H1 (cell line): Measurements from ENCODE around the gene RNU4-1. TPM values are rescaled to one million over a fixed set of nuclear protein-coding genes. Genes with fewer than 3 reads are reported as not detected.

Experiments used
- CTCF ChIA-PET: fragments of 300-600 bp; sonication (Branson Sonifier 250); formaldehyde crosslinking; loops from one replicate; lab custom pipeline; 2021; ENCODE audit not compliant: partially characterized antibody; lab: Charles Lee
- POLR2A ChIA-PET: fragments of 300-600 bp; sonication (Branson Sonifier 250); formaldehyde crosslinking; loops from one replicate; lab custom pipeline; 2021; ENCODE audit warnings: inconsistent platforms; ENCODE audit not compliant: partially characterized antibody; lab: Charles Lee
- DNase-seq, 2 experiments: peaks; one replicate each; pipeline versions ENCODE4 v3.0.0 to v3.0.0-alpha.2; 2010 to 2022; ENCODE audit warnings: low spot score in 2 of 2, low read depth in 1 of 2, mixed read lengths in 1 of 2
- FAIRE-seq: peaks from 2 replicates; lab custom pipeline; 2011; peaks lifted over from hg19 to GRCh38; lab: Jason Lieb, UNC
- H2AFZ ChIP-seq: 2 replicates; pipeline ENCODE4 v1.8.1; 2012; ENCODE audit warnings: low read length, inconsistent platforms
- H2AK5ac ChIP-seq: 2 replicates; pipeline ENCODE4 v1.6.1; 2013; ENCODE audit warnings: low read depth, low read length
- H2BK120ac ChIP-seq: replicated peaks from 2 replicates; pipeline ENCODE3; 2013; ENCODE audit warnings: low read depth, low read length, inconsistent platforms
- H2BK12ac ChIP-seq: 2 replicates; pipeline ENCODE4 v1.6.1; 2013; ENCODE audit warnings: low read depth, low read length
- H2BK15ac ChIP-seq: 2 replicates; pipeline ENCODE4 v1.6.1; 2013; ENCODE audit warnings: low read length
- H2BK20ac ChIP-seq: 2 replicates; pipeline ENCODE4 v1.6.1; 2013; ENCODE audit warnings: low read length
- H2BK5ac ChIP-seq: 2 replicates; pipeline ENCODE4 v1.6.1; 2013; ENCODE audit warnings: low read depth, low read length
- H3K14ac ChIP-seq: 2 replicates; pipeline ENCODE4 v1.6.1; 2013; ENCODE audit warnings: inconsistent platforms; ENCODE audit not compliant: insufficient read length
- H3K18ac ChIP-seq: 2 replicates; pipeline ENCODE4 v1.6.1; 2013; ENCODE audit warnings: low read length; ENCODE audit errors: extremely low read depth
- H3K23ac ChIP-seq: 2 replicates; pipeline ENCODE4 v1.6.1; 2013; ENCODE audit warnings: inconsistent platforms; ENCODE audit not compliant: insufficient read length
- H3K23me2 ChIP-seq: 2 replicates; pipeline ENCODE4 v1.6.1; 2013; ENCODE audit warnings: low read depth, low read length
- H3K27ac ChIP-seq: 2 replicates; pipeline ENCODE4 v1.6.1; 2011; ENCODE audit warnings: low read depth, low read length, inconsistent platforms
- H3K27me3 ChIP-seq, 4 experiments: replicated peaks in 1 of 4; 1 replicate in 1 of 4; 2 replicates in 3 of 4; pipeline versions ENCODE4 v1.6.1 to v1.8.1; 2011 to 2013; ENCODE audit warnings: low read length in 3 of 4, mild to moderate bottlenecking in 3 of 4, inconsistent platforms in 2 of 4, mixed read lengths in 2 of 4, moderate library complexity in 1 of 4; ENCODE audit not compliant: control insufficient read depth in 3 of 4, insufficient read depth in 3 of 4; ENCODE audit errors: extremely low read depth in 1 of 4
- H3K36me3 ChIP-seq, 4 experiments: 2 replicates each; pipeline versions ENCODE4 v1.6.1 to v1.8.1; 2011 to 2013; ENCODE audit warnings: mild to moderate bottlenecking in 4 of 4, low read length in 3 of 4, moderate library complexity in 2 of 4, control low read depth in 1 of 4, inconsistent platforms in 1 of 4; ENCODE audit not compliant: insufficient read depth in 4 of 4, control insufficient read depth in 2 of 4
- H3K4ac ChIP-seq: replicated peaks from 2 replicates; pipeline ENCODE3; 2013; ENCODE audit warnings: low read length, low read depth, mixed read lengths, inconsistent platforms; ENCODE audit not compliant: insufficient read length
- H3K4me1 ChIP-seq, 4 experiments: replicated peaks in 1 of 4; 1 replicate in 1 of 4; 2 replicates in 3 of 4; pipeline versions ENCODE4 v1.6.1 to v1.8.1; 2011 to 2013; ENCODE audit warnings: low read length in 3 of 4, inconsistent platforms in 2 of 4, mixed read lengths in 1 of 4; ENCODE audit not compliant: insufficient read depth in 4 of 4, control insufficient read depth in 3 of 4
- H3K4me2 ChIP-seq, 2 experiments: 2 replicates each; pipeline versions ENCODE4 v1.6.1 to v1.8.1; 2011 to 2013; ENCODE audit warnings: low read depth in 2 of 2, low read length in 2 of 2, control low read depth in 1 of 2, inconsistent platforms in 1 of 2, mild to moderate bottlenecking in 1 of 2; ENCODE audit not compliant: insufficient read depth in 1 of 2
- H3K4me3 ChIP-seq, 4 experiments: fragments of 200-600, 300-600 bp in 1 of 4; sonication (generic), shearing (Covaris generic), sonication (Bioruptor Twin) in 1 of 4; 2 replicates each; pipeline versions ENCODE4 v1.5.1 to v1.8.1; 2011 to 2016; ENCODE audit warnings: low read length in 4 of 4, low read depth in 3 of 4, control low read depth in 2 of 4, inconsistent platforms in 2 of 4, mild to moderate bottlenecking in 2 of 4, mixed read lengths in 1 of 4, moderate library complexity in 1 of 4; ENCODE audit not compliant: insufficient read depth in 2 of 4; ENCODE audit errors: extremely low read depth in 1 of 4
- H3K56ac ChIP-seq: replicated peaks from 2 replicates; pipeline ENCODE3; 2013; ENCODE audit warnings: low read depth, mild to moderate bottlenecking, mixed read lengths, low read length, inconsistent platforms; ENCODE audit not compliant: insufficient read length
- H3K79me1 ChIP-seq: 2 replicates; pipeline ENCODE4 v1.6.1; 2013; ENCODE audit warnings: low read depth, low read length, control low read depth
- H3K79me2 ChIP-seq, 2 experiments: 2 replicates each; pipeline versions ENCODE4 v1.6.1 to v1.8.1; 2012 to 2013; ENCODE audit warnings: low read length in 2 of 2, mild to moderate bottlenecking in 2 of 2, inconsistent platforms in 1 of 2; ENCODE audit not compliant: insufficient read depth in 2 of 2, control insufficient read depth in 1 of 2
- H3K9ac ChIP-seq, 4 experiments: replicated peaks in 1 of 4; 1 replicate in 1 of 4; 2 replicates in 3 of 4; pipeline versions ENCODE4 v1.6.1 to v1.8.1; 2011 to 2013; ENCODE audit warnings: low read depth in 3 of 4, low read length in 3 of 4, control low read depth in 2 of 4, mild to moderate bottlenecking in 2 of 4, moderate library complexity in 2 of 4, inconsistent platforms in 1 of 4; ENCODE audit errors: extremely low read depth in 1 of 4
- H3K9me3 ChIP-seq, 2 experiments: 2 replicates each; pipeline versions ENCODE4 v1.6.1 to v1.8.1; 2012 to 2013; ENCODE audit warnings: mild to moderate bottlenecking in 2 of 2, moderate library complexity in 2 of 2, control low read depth in 1 of 2, inconsistent platforms in 1 of 2, low read depth in 1 of 2, low read length in 1 of 2, mixed read lengths in 1 of 2; ENCODE audit not compliant: insufficient read depth in 2 of 2
- H4K20me1 ChIP-seq, 2 experiments: replicated peaks in 1 of 2; 2 replicates each; pipeline versions ENCODE3 to v1.8.1; 2011 to 2013; ENCODE audit warnings: inconsistent platforms in 2 of 2, low read length in 2 of 2, mild to moderate bottlenecking in 1 of 2; ENCODE audit not compliant: insufficient read depth in 2 of 2, control insufficient read depth in 1 of 2
- H4K5ac ChIP-seq: 2 replicates; pipeline ENCODE4 v1.6.1; 2013; ENCODE audit warnings: low read length, low read depth, mixed read lengths, inconsistent platforms; ENCODE audit not compliant: insufficient read length
- H4K8ac ChIP-seq: 2 replicates; pipeline ENCODE4 v1.8.0; 2013; ENCODE audit warnings: mild to moderate bottlenecking, moderate library complexity, low read length, inconsistent platforms; ENCODE audit not compliant: insufficient read depth; ENCODE audit errors: extremely low read depth
- H4K91ac ChIP-seq: replicated peaks from 2 replicates; pipeline ENCODE3; 2013; ENCODE audit warnings: low read length, mixed read lengths, inconsistent platforms; ENCODE audit not compliant: insufficient read length
- ASH2L ChIP-seq: fragments of 200-600, 300-600 bp; sonication (generic); IDR thresholded peaks from one replicate; pipeline ENCODE4 v1.7.1; 2017; ENCODE audit warnings: low read length
- BCL11A ChIP-seq, 2 experiments: IDR thresholded peaks; one replicate each; pipeline ENCODE4 v1.6.1; 2011; ENCODE audit warnings: low read depth in 2 of 2, low read length in 2 of 2, mild to moderate bottlenecking in 2 of 2
- KDM4A ChIP-seq: IDR thresholded peaks from one replicate; pipeline ENCODE4 v1.7.1; 2012; ENCODE audit warnings: low read depth, mild to moderate bottlenecking, moderate library complexity, low read length, inconsistent platforms; ENCODE audit not compliant: severe bottlenecking
- KDM5A ChIP-seq: fragments of 200-600 bp; IDR thresholded peaks from 2 replicates; pipeline ENCODE4 v1.7.1; 2012; ENCODE audit warnings: mild to moderate bottlenecking, low read length, inconsistent platforms, mixed read lengths
- MAFK ChIP-seq: IDR thresholded peaks from 2 replicates; pipeline ENCODE4 v1.6.1; 2012; ENCODE audit warnings: low read depth, mild to moderate bottlenecking, improper control_type of control experiment, low read length
- NANOG ChIP-seq: IDR thresholded peaks from 2 replicates; pipeline ENCODE4 v1.6.1; 2011; ENCODE audit warnings: low read length, low read depth, mild to moderate bottlenecking, inconsistent platforms; ENCODE audit not compliant: insufficient read depth, poor library complexity, severe bottlenecking
- PHF8 ChIP-seq: fragments of 200-600 bp; sonication (generic); conservative IDR thresholded peaks from 2 replicates; pipeline ENCODE4 v1.7.1; 2012; ENCODE audit warnings: low read depth, mild to moderate bottlenecking, inconsistent platforms, low read length, moderate library complexity
- POU5F1 ChIP-seq: IDR thresholded peaks from 2 replicates; pipeline ENCODE4 v1.6.1; 2011; ENCODE audit warnings: low read depth, mild to moderate bottlenecking, low read length, moderate library complexity
- RAD21 ChIP-seq, 2 experiments: IDR thresholded peaks in 1 of 2; conservative IDR thresholded peaks in 1 of 2; 2 replicates each; pipeline ENCODE4 v1.6.1; 2011; ENCODE audit warnings: low read depth in 2 of 2, low read length in 2 of 2, improper control_type of control experiment in 1 of 2, inconsistent platforms in 1 of 2, mild to moderate bottlenecking in 1 of 2, moderate library complexity in 1 of 2
- RFX5 ChIP-seq: IDR thresholded peaks from 2 replicates; pipeline ENCODE4 v1.6.1; 2011; ENCODE audit warnings: low read depth, low read length, improper control_type of control experiment, borderline replicate concordance
- RXRA ChIP-seq: IDR thresholded peaks from 2 replicates; pipeline ENCODE4 v1.6.1; 2011; ENCODE audit warnings: low read depth, mild to moderate bottlenecking, low read length, moderate library complexity; ENCODE audit not compliant: insufficient read depth
- WGBS, 2 experiments: shearing (Covaris generic) in 1 of 2; methylation state at CpG; one replicate each; pipeline versions ENCODE4 v1.1.6 to v1.1.7; 2013 to 2015; ENCODE audit warnings: low lambda C conversion rate in 2 of 2, mixed read lengths in 2 of 2, inconsistent platforms in 1 of 2, low coverage in 1 of 2, missing lambda C conversion rate in 1 of 2; ENCODE audit not compliant: insufficient replicate concordance in 2 of 2, insufficient coverage in 1 of 2, insufficient read length in 1 of 2; ENCODE audit errors: extremely low coverage in 1 of 2, missing lambda C conversion rate in 1 of 2; 5-methylcytosine and 5-hydroxymethylcytosine counted together
- polyA plus RNA-seq, 7 experiments: library from polyadenylated mRNA; depleted of rRNA in 3 of 7; stranded (reverse) in 5 of 7; unstranded in 2 of 7; fragments of >200 nt in 5 of 7; fragments of 200-250 nt in 2 of 7; gene quantifications; 1 replicate in 5 of 7; 2 replicates in 1 of 7; 4 replicates in 1 of 7; pipeline versions ENCODE4 v1.2.1 to v1.2.3, GENCODE V29; 2011 to 2013; ENCODE audit warnings: missing spikeins in 2 of 7, mixed read lengths in 2 of 7
- total RNA-seq: library from RNA; stranded (reverse); fragmentation: NEBNext Ultra II Directional; extraction: Animal tissue kit (Norgen Biotek cat#: 25700); gene quantifications from 2 replicates; pipeline ENCODE4 v1.2.1, GENCODE V29; 2021

The RNU4-1 gene
- total and polyA plus RNA-seq, 2 of the 8 experiments (the other 6 are each of a cell fraction or from before 2014, with no cell fraction given), result under 0.01 to 1,424 TPM

DNA sequence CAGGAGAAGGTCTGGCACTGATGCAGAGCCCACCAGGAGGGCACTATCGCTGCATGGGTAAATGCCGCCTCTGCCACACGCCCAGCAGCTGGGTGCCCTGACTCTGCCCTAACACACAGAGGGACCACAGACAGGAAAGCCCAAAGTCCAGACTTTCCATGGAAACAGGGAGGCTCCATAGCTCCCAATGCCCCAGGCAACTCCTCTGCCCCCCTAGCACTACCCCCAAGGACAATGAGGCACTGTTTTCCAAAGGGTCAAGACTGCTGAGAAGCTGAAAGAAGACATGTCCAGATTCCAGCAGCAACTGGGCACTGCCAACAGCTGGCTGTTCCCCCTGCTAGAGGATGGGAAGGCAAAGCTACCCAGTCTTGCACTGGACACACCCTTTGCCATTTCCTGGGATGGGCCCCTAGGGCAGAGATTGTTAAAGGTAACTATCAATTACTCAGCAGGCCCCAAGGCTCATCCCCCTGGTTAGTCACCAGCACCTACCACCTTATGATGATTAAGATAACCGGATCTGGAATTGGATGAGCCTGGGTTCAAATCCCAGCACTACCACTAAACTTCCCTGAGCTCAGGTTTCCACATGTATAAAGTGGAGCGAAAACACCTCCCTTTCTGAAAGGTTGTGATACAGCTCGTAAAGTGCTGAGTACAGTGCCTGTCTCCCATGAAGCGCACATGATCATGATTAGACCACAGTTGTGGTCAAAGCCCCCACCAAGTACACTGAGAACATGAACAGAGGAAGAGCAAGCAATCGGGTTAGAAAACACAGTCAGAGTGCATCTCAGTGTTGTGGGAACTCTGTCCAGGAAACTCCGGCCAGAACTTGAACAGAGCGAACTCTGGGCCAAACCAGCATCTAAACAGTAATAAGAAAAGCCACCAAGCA, 30.8 kb downstream of the RNU4-1 start:
- H3K23ac ChIP-seq, result no peak overlapping the region
- no peak overlapping the region for H4K91ac ChIP-seq
- H3K4me1 ChIP-seq, result peaks cover 19 to 39% (median 25%) of the 10 kb centered on the region in 4 experiments
- no peak overlapping the region for H3K9ac ChIP-seq
- no peak overlapping the region for H3K56ac ChIP-seq
- no peak for DNase-seq
- no peak overlapping the region for H2BK20ac ChIP-seq
- H3K36me3 ChIP-seq, result no peaks in the 10 kb centered on the region
- no peak overlapping the region for H3K4me3 ChIP-seq
- H3K4ac ChIP-seq, result no peak overlapping the region
- 93% methylated on average over 10 of the region's 10 CpGs; no CpG with 5 or more reads in 1 of the 2 experiments for WGBS, 2 experiments
- peaks cover 23% of the 10 kb centered on the region for H3K79me1 ChIP-seq
- H3K27ac ChIP-seq, result no peak overlapping the region
- peaks cover 35 to 79% of the 10 kb centered on the region in 2 experiments for H3K79me2 ChIP-seq
- H3K27me3 ChIP-seq, result no peaks in the 10 kb centered on the region
- H3K18ac ChIP-seq, result no peak overlapping the region
- no peak overlapping the region for H4K5ac ChIP-seq
- FAIRE-seq, result no peak
- no peak overlapping the region; the same call in 1 of the 2 replicates for H2BK5ac ChIP-seq
- peaks cover 8% of the 10 kb centered on the region; the same call in 1 of the 2 replicates for H3K23me2 ChIP-seq
- CTCF ChIA-PET, result interaction anchor here (1.0 to 34.8 kb wide), 7 partner anchors 13 to 167 kb away, joined by 3 to 930 read pairs (median 5); partner anchors contain the start of genes RNU4-2 and SIRT4
- no peak overlapping the region for H2BK12ac ChIP-seq
- H4K8ac ChIP-seq, result no peak overlapping the region
- POLR2A ChIA-PET, result interaction anchor here (1.0 to 88.3 kb wide), 4 partner anchors 5 to 160 kb away, joined by 3 to 4270 read pairs (median 2136); partner anchors contain the start of genes GCN1, PXN, RNU4-1 and RNU4-2
- H2AFZ ChIP-seq, result no peak overlapping the region
- H3K14ac ChIP-seq, result no peak overlapping the region
- no peak overlapping the region for H2BK120ac ChIP-seq
- no peak overlapping the region for H2AK5ac ChIP-seq
- peak overlapping the region in 1 of 2 experiments; percentile 96; a peak in 2 of 4 replicates for H3K4me2 ChIP-seq
- peaks cover 8 to 18% of the 10 kb centered on the region in 2 experiments for H4K20me1 ChIP-seq
- no peak overlapping the region for H2BK15ac ChIP-seq
- H3K9me3 ChIP-seq, result no peaks in the 10 kb centered on the region
- no peak for TF ChIP-seq RXRA
- no peak for TF ChIP-seq RFX5
- no peak for TF ChIP-seq ASH2L
- TF ChIP-seq KDM4A, result no peak
- no peak for TF ChIP-seq PHF8
- TF ChIP-seq MAFK, result no peak
- TF ChIP-seq POU5F1, result no peak
- TF ChIP-seq KDM5A, result no peak
- TF ChIP-seq NANOG, result no peak
- TF ChIP-seq RAD21 (IDR thresholded peaks at IDR 0.05 in 1 of 2, conservative IDR thresholded peaks at IDR 0.05 in 1 of 2; ENCODE audit: low read depth in 2 of 2, low read length in 2 of 2), result no peak
- no peak for TF ChIP-seq BCL11A (IDR thresholded peaks at IDR 0.05; ENCODE audit: low read depth in 2 of 2, low read length in 2 of 2)
